Neural progenitor cell (in vitro differentiated cells): ENCODE data around the gene MIPEP.

ENCODE experiments used
- EZH2phosphoT487 ChIP-seq: fragments of 200-600 bp; sonication (generic); IDR thresholded peaks from 2 replicates; pipeline ENCODE4 v1.6.1; 2017; ENCODE audit warnings: antibody characterized with exemption
- TF ChIP-seq, protein P1 (sequence below): fragments of 200-600 bp; sonication (generic); IDR thresholded peaks from 2 replicates; pipeline ENCODE4 v1.5.1; 2017; ENCODE audit warnings: antibody characterized with exemption, mild to moderate bottlenecking

DNA sequence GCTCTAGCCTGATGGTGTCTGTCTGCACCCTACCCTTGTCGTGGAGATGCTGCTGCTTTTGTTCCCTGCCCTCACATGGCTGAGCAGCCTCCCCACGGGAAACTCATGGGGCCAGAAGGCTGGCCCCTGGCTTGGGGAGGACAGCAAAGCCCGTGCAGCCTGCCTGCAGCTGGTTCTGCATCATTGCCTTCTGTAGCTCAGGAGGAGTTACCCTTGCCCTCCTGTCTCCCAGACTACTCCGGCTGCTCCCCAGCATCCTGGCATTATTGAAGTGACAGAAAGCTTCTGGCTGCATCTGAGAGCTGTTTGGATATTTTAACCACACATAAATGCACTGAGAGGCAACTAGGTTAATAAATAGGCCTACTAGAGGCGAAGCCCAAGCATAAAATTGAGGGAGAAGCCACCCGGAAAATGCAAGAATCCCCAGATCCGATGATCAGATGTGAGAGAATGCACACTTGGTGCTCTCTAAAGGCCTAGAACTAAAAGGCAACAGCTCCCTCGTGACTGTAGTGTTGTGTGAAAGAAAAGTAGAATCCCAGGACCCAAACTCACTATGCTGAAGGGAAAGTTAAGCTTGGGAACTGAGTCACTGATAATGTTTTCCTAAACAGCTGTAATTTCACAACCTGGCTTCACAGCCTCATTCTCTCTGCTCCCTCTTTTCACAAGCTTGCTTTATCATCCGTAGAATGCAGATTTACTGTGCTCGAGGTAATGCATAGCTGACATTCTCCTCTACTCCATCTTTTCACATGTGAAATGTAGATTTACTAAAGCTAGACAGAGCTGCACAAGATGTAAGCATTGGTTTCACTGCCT, 208.1 kb downstream of the MIPEP start:
- TF ChIP-seq, protein P1, sequence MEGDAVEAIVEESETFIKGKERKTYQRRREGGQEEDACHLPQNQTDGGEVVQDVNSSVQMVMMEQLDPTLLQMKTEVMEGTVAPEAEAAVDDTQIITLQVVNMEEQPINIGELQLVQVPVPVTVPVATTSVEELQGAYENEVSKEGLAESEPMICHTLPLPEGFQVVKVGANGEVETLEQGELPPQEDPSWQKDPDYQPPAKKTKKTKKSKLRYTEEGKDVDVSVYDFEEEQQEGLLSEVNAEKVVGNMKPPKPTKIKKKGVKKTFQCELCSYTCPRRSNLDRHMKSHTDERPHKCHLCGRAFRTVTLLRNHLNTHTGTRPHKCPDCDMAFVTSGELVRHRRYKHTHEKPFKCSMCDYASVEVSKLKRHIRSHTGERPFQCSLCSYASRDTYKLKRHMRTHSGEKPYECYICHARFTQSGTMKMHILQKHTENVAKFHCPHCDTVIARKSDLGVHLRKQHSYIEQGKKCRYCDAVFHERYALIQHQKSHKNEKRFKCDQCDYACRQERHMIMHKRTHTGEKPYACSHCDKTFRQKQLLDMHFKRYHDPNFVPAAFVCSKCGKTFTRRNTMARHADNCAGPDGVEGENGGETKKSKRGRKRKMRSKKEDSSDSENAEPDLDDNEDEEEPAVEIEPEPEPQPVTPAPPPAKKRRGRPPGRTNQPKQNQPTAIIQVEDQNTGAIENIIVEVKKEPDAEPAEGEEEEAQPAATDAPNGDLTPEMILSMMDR: no peak
- no peak for TF ChIP-seq EZH2phosphoT487
